ENCODE data around the gene PDGFA. TPM values are rescaled to one million over a fixed set of nuclear protein-coding genes. Genes with fewer than 3 reads are reported as not detected.

The PDGFA gene
- total RNA-seq, 4 donors from 2014 or later = 16.2 to 41.6 (median 22.0) TPM

DNA sequence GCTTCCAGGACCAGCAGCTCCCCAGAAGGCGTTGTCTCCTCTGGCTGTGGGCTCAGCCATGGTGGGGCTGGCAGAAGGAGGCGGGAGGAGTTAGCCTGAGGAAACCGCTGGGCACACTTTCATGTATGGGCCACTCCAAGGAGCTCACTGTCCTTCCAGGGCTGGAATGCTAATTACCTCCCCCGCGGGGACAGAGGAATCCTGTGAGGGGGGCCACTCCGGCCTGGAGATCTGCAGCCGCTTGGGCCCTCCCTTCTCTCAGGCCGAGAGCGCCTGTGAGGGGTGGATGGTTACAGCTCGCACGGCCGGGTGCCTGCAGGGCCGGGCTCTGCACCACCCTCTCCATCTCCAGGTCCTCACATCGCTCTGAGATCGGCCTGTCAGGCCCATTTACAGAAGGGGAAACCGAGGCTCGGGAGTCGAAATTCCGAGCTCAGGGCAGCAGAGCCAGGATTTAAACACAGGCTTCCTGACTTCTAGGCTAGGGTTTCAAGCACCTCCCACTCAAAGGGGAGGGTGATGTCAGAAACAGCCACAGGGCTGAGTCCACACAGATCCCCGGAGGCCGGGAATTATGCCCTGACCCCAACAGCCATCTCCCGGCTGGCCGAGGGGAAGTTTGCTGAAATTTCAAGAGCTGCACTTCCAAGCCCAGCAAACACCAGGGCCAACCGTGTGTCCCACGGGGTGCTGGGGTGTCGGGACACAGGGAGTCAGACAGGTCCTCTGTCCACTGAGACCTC lies 59.1 kb downstream of the PDGFA start:
- Histone ChIP-seq H3K27me3 (peaks cover 9% of the 10 kb centered on the region), H3K27ac (no peak overlapping the region), H3K36me3 (no peaks in the 10 kb centered on the region), H3K4me3 (no peak overlapping the region), H3K9me3 (no peaks in the 10 kb centered on the region), H3K4me1 (peaks cover 19% of the 10 kb centered on the region)
- WGBS = 46% methylated on average over 7 of the region's 26 CpGs
- no peak for TF ChIP-seq POLR2A (IDR thresholded peaks at IDR 0.05)
- TF ChIP-seq POLR2AphosphoS5 (IDR thresholded peaks at IDR 0.05) = no peak
- no peak for TF ChIP-seq EP300 (IDR thresholded peaks at IDR 0.05)
- TF ChIP-seq, protein P1, sequence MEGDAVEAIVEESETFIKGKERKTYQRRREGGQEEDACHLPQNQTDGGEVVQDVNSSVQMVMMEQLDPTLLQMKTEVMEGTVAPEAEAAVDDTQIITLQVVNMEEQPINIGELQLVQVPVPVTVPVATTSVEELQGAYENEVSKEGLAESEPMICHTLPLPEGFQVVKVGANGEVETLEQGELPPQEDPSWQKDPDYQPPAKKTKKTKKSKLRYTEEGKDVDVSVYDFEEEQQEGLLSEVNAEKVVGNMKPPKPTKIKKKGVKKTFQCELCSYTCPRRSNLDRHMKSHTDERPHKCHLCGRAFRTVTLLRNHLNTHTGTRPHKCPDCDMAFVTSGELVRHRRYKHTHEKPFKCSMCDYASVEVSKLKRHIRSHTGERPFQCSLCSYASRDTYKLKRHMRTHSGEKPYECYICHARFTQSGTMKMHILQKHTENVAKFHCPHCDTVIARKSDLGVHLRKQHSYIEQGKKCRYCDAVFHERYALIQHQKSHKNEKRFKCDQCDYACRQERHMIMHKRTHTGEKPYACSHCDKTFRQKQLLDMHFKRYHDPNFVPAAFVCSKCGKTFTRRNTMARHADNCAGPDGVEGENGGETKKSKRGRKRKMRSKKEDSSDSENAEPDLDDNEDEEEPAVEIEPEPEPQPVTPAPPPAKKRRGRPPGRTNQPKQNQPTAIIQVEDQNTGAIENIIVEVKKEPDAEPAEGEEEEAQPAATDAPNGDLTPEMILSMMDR (IDR thresholded peaks at IDR 0.05) = no peak
- no peak for DNase-seq (ENCODE audit: low spot score in 2 of 2)

DNA sequence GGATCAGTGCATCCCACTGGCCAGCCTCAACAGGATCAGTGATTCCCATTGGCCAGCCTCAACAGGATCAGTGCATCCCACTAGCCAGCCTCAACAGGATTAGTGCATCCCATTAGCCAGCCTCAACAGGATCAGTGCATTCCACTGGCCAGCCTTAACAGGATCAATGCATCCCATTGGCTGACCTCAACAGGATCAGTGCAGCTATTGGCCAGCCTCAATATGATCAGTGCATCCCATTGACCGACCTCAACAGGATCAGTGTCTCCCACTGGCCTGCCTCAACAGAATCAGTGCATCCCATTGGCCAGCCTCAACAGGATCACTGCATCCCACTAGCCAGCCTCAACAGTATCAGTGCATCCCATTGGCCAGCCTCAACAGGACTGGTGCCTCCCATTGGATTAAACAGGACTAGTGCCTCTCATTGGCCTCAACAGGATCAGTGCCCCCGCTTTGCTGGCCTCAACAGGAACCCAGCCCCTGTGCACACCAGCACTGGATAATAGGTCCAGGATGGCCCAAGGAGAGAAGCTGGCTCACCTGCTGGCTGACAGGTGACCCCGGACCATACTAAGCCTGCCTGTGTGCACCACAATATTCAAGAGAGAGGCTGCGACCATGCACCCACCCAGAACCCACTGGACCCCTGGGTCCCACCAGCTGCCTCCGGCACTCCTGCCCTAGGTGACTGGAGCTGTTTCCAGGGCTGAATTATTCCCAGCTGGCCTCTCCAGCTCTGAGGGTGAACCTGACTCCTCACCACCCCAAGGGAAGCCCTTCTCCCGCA lies 59.9 kb downstream of the PDGFA start:
- Histone ChIP-seq H3K4me1 (peaks cover 22% of the 10 kb centered on the region), H3K9me3 (no peaks in the 10 kb centered on the region), H3K4me3 (no peak overlapping the region), H3K27ac (no peak overlapping the region), H3K36me3 (no peaks in the 10 kb centered on the region), H3K27me3 (peaks cover 9% of the 10 kb centered on the region)
- DNase-seq (ENCODE audit: low spot score in 2 of 2) = no peak
- 78% methylated on average over 4 of the region's 6 CpGs for WGBS
- TF ChIP-seq EP300 (IDR thresholded peaks at IDR 0.05) (no peak), POLR2AphosphoS5 (IDR thresholded peaks at IDR 0.05) (no peak), POLR2A (IDR thresholded peaks at IDR 0.05) (no peak)
- TF ChIP-seq, protein P1 (IDR thresholded peaks at IDR 0.05) = no peak

DNA sequence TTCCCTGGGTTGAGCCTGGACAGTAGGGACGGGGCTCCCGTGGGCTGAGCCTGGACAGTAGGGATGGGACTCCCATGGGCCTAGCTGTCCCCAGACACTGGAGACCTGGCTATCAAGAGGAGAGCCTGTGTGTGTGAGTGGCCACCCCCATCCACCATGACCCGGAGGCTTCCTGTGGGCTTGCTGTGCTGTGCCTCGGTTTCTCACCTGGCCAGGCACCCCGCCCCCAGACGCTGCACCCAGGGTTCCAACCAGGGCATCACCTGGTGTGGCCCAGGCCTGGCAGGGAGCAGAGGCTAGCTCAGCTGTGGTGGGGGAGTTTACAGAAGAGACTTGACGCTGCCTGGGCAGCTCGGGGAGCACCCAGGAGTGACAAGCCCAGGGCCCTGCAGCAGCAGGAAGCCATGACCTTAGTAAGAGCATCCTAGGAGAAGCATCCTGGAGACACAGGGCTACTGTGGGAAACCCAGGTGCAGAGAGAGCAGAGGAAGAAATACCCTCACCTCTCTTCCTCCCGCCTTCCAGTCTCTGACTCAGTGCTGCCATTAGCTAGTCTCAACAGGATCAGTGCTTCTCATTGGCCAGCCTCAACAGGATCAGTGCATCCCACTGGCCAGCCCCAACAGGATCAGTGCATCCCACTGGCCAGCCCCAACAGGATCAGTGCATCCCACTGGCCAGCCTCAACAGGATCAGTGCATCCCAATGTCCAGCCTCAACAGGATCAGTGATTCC lies 61.0 kb downstream of the PDGFA start:
- TF ChIP-seq, protein P1 (IDR thresholded peaks at IDR 0.05) = no peak
- no peak for TF ChIP-seq POLR2A (IDR thresholded peaks at IDR 0.05)
- TF ChIP-seq EP300 (IDR thresholded peaks at IDR 0.05) = no peak
- no peak for TF ChIP-seq POLR2AphosphoS5 (IDR thresholded peaks at IDR 0.05)
- H3K27me3 ChIP-seq = peaks cover 16% of the 10 kb centered on the region
- H3K4me1 ChIP-seq = peaks cover 11% of the 10 kb centered on the region
- no peaks in the 10 kb centered on the region for H3K36me3 ChIP-seq
- WGBS = 98% methylated on average over 7 of the region's 9 CpGs
- H3K9me3 ChIP-seq = no peaks in the 10 kb centered on the region
- DNase-seq (ENCODE audit: low spot score in 2 of 2) = peak in 1 of 2 donors; percentile 54
- H3K4me3 ChIP-seq = no peak overlapping the region
- no peak overlapping the region for H3K27ac ChIP-seq

DNA sequence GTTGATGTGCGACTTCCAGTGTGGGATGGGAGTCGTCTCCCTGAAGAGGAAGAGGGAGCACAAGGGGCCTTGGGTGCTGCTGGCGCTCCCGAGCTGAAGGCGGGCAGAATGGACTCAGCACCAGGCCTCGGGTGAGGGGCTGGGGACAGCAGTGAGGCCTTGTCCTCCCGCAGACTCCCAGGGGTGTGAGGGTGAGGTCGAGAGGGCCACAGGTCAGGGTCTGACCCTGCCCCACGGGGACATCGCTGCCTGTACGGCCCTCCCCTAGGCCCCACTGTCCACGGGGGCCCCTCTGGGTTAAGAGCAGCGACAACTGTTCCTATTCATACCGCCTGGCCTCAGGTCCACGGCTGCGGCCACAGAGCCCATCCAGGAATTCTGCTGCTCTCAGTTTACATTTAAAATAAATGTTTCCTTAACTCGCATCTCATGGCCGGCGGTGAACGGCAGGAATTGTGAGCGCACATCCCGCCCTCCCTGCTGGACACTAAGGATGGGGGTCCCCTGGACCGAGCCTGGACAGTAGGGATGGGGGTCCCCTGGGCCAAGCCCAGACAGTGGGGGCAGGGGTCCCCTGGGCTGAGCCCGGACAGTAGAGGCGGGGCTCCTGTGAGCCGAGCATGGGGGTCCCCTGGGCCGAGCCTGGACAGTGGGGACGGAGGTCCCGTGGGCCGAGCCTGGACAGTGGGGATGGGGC lies 61.7 kb downstream of the PDGFA start:
- no peak for DNase-seq (ENCODE audit: low spot score in 2 of 2)
- WGBS = 87% methylated on average over 18 of the region's 30 CpGs
- Histone ChIP-seq H3K27ac (no peak overlapping the region), H3K4me3 (no peak overlapping the region), H3K36me3 (no peaks in the 10 kb centered on the region), H3K4me1 (peaks cover 9% of the 10 kb centered on the region), H3K27me3 (peaks cover 17% of the 10 kb centered on the region), H3K9me3 (no peaks in the 10 kb centered on the region)
- TF ChIP-seq EP300 (IDR thresholded peaks at IDR 0.05) (no peak), POLR2AphosphoS5 (IDR thresholded peaks at IDR 0.05) (no peak), POLR2A (IDR thresholded peaks at IDR 0.05) (no peak)
- TF ChIP-seq, protein P1 (IDR thresholded peaks at IDR 0.05) = no peak
